Stimulated activated CD4-positive, alpha-beta T cell treated with anti-CD3 and anti-CD28 coated beads, Interleukin-4, amount 100 ng/mL, for 48 hours (primary cell): ENCODE results near the gene KLK4.

Experiments used
- DNase-seq, 2 donors: peaks; one replicate each; pipeline ENCODE4 v3.0.0-alpha.2; 2020; ENCODE audit warnings: low read depth in 2 of 2

The KLK4 gene

DNA sequence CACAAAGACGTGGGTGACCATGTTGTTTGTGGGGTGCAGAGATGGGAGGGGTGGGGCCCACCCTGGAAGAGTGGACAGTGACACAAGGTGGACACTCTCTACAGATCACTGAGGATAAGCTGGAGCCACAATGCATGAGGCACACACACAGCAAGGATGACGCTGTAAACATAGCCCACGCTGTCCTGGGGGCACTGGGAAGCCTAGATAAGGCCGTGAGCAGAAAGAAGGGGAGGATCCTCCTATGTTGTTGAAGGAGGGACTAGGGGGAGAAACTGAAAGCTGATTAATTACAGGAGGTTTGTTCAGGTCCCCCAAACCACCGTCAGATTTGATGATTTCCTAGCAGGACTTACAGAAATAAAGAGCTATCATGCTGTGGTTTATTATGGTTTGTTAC, 32.3 kb downstream of the KLK4 start:
- no peak for DNase-seq

DNA sequence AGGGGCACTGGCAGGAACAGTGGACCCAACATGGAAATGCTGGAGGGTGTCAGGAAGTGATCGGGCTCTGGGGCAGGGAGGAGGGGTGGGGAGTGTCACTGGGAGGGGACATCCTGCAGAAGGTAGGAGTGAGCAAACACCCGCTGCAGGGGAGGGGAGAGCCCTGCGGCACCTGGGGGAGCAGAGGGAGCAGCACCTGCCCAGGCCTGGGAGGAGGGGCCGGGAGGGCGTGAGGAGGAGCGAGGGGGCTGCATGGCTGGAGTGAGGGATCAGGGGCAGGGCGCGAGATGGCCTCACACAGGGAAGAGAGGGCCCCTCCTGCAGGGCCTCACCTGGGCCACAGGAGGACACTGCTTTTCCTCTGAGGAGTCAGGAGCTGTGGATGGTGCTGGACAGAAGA, 33.9 kb downstream of the KLK4 start:
- no peak for DNase-seq

DNA sequence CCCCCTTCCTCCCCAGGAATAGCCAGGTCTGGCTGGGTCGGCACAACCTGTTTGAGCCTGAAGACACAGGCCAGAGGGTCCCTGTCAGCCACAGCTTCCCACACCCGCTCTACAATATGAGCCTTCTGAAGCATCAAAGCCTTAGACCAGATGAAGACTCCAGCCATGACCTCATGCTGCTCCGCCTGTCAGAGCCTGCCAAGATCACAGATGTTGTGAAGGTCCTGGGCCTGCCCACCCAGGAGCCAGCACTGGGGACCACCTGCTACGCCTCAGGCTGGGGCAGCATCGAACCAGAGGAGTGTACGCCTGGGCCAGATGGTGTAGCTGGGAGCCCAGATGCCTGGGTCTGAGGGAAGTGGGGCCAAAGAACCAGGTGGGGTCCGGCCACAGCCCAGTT, 34.7 kb downstream of the KLK4 start:
- no peak for DNase-seq

DNA sequence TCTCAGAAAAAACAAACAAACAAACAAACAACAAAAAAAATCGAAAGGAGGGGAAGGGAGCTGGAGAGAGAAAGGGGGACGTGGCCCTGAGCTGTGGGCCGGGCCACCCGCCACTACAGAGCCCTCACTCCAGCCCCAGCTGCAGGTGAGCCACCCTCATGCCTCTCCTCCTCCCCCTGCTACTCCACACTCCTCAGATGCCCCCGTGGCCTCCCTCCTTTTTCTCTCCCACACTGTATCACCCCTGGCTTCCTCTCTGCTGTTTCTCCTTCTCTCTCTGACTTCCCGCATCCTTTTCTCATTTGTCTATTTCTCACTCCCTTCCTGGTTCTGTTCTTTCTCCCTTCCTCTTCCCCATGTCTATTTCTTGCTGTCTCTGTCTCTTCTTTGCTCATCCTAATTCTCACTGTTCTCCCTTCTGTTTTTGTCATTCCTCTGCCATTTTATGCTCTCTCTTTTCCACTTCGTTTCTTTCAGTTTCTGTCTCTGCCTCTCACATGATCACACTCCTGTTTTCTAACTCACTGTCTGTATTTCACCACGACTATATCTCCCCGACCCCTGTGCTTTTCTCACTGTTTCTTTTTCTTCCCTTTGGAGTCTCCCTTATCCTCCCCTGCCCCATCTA, 35.3 kb downstream of the KLK4 start:
- no peak for DNase-seq

DNA sequence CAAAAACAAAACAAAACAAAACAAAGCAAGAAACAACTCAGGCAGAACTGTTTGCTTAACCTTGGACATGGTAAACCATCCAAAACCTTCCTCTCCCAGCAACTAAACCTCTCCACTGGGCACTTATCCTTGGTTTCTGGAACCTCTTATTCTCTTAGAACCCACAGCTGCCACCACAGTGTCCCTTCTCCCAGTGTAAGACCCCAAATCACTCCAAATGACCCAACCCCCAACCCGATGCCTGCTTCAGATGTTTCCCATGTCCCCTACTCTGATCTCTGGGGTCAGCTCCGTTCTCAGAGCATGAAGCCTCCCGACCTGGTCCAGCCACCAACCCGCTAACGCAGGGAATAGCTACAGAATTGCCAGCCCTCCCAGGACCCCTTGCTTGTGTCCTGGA, 37.0 kb downstream of the KLK4 start:
- DNase-seq, result no peak

- no peak for DNase-seq
These were observed 38.1 kb downstream of the KLK4 start, which contains the start of gene KLK2 for GRCh38 chr19:50873056-50873455. Gene KLK2 (plus strand): TSS chr19:50873439. CDS start chr19:50873474, 35 bp downstream.

GRCh38 chr19:50870417-50871089, 40.6 kb downstream of the KLK4 start:
- DNase-seq, result peak; percentile 12 to 24

DNA sequence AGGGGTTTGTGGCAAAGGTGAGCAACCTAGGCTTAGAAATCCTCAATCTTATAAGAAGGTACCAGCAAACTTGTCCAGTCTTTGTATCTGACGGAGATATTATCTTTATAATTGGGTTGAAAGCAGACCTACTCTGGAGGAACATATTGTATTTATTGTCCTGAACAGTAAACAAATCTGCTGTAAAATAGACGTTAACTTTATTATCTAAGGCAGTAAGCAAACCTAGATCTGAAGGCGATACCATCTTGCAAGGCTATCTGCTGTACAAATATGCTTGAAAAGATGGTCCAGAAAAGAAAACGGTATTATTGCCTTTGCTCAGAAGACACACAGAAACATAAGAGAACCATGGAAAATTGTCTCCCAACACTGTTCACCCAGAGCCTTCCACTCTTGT, 41.7 kb downstream of the KLK4 start:
- DNase-seq, result no peak

DNA sequence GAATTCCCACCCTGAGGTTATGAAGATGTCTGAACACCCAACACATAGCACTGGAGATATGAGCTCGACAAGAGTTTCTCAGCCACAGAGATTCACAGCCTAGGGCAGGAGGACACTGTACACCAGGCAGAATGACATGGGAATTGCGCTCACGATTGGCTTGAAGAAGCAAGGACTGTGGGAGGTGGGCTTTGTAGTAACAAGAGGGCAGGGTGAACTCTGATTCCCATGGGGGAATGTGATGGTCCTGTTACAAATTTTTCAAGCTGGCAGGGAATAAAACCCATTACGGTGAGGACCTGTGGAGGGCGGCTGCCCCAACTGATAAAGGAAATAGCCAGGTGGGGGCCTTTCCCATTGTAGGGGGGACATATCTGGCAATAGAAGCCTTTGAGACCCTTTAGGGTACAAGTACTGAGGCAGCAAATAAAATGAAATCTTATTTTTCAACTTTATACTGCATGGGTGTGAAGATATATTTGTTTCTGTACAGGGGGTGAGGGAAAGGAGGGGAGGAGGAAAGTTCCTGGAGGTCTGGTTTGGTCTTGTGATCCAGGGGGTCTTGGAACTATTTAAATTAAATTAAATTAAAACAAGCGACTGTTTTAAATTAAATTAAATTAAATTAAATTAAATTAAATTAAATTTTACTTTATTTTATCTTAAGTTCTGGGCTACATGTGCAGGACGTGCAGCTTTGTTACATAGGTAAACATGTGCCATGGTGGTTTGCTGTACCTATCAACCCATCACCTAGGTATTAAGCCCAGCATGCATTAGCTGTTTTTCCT, 49.5 kb downstream of the KLK4 start:
- DNase-seq, result no peak

DNA sequence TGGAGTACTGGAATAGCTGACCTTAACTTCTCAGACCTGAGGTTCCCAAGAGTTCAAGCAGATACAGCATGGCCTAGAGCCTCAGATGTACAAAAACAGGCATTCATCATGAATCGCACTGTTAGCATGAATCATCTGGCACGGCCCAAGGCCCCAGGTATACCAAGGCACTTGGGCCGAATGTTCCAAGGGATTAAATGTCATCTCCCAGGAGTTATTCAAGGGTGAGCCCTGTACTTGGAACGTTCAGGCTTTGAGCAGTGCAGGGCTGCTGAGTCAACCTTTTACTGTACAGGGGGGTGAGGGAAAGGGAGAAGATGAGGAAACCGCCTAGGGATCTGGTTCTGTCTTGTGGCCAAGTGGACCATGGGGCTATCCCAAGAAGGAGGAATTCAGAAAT, 50.2 kb downstream of the KLK4 start:
- DNase-seq, result no peak

- DNase-seq, result no peak
These were observed 51.3 kb downstream of the KLK4 start for GRCh38 chr19:50859849-50860248.

GRCh38 chr19:50858886-50859285, 52.3 kb downstream of the KLK4 start:
- no peak for DNase-seq

DNA sequence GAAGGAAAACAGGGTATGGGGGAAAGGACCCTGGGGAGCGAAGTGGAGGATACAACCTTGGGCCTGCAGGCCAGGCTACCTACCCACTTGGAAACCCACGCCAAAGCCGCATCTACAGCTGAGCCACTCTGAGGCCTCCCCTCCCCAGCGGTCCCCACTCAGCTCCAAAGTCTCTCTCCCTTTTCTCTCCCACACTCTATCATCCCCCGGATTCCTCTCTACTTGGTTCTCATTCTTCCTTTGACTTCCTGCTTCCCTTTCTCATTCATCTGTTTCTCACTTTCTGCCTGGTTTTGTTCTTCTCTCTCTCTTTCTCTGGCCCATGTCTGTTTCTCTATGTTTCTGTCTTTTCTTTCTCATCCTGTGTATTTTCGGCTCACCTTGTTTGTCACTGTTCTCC, 53.8 kb downstream of the KLK4 start:
- no peak for DNase-seq
